Muscle layer of colon (tissue), 2 donors: ENCODE results near the gene C1QL2.

Source experiments
- H3K27ac ChIP-seq: one replicate; pipeline ENCODE4 v1.7.0; 2013; ENCODE audit warnings: low read depth, mild to moderate bottlenecking, low read length, moderate library complexity
- H3K27me3 ChIP-seq, 2 donors: one replicate each; pipeline ENCODE4 v1.7.0; 2013; ENCODE audit warnings: low read length in 2 of 2, mild to moderate bottlenecking in 2 of 2; ENCODE audit not compliant: insufficient read depth in 2 of 2, control insufficient read depth in 1 of 2
- H3K36me3 ChIP-seq: one replicate; pipeline ENCODE4 v1.7.0; 2013; ENCODE audit warnings: mild to moderate bottlenecking, low read length; ENCODE audit not compliant: insufficient read depth
- H3K4me1 ChIP-seq: one replicate; pipeline ENCODE4 v1.7.0; 2013; ENCODE audit warnings: mild to moderate bottlenecking, low read length; ENCODE audit not compliant: insufficient read depth
- H3K4me3 ChIP-seq, 2 donors: one replicate each; pipeline ENCODE4 v1.7.0; 2013; ENCODE audit warnings: low read length in 2 of 2, low read depth in 1 of 2, mild to moderate bottlenecking in 1 of 2, moderate library complexity in 1 of 2
- H3K9ac ChIP-seq: one replicate; pipeline ENCODE4 v1.7.0; 2013; ENCODE audit warnings: low read length
- H3K9me3 ChIP-seq: one replicate; pipeline ENCODE4 v1.7.0; 2013; ENCODE audit warnings: mild to moderate bottlenecking, low read length
- donor health status: abdominal sarcoma.
- donor health status: Adenocarcinoma of cecum.

Gene C1QL2

GRCh38 chr2:119113489-119113770 is 45.1 kb downstream of the C1QL2 start:
- H3K36me3 ChIP-seq: no peaks in the 10 kb centered on the region
- H3K9ac ChIP-seq: no peak overlapping the region
- no peaks in the 10 kb centered on the region for H3K9me3 ChIP-seq
- no peak overlapping the region for H3K4me3 ChIP-seq
- no peaks in the 10 kb centered on the region for H3K4me1 ChIP-seq
- no peaks in the 10 kb centered on the region for H3K27me3 ChIP-seq
- no peak overlapping the region for H3K27ac ChIP-seq

GRCh38 chr2:119112770-119113488 is 45.6 kb downstream of the C1QL2 start:
- H3K4me3 ChIP-seq: no peak overlapping the region
- no peaks in the 10 kb centered on the region for H3K27me3 ChIP-seq
- H3K36me3 ChIP-seq: no peaks in the 10 kb centered on the region
- H3K27ac ChIP-seq: no peak overlapping the region
- H3K9me3 ChIP-seq: no peaks in the 10 kb centered on the region
- no peak overlapping the region for H3K9ac ChIP-seq
- H3K4me1 ChIP-seq: no peaks in the 10 kb centered on the region

GRCh38 chr2:119112230-119112629 is 46.3 kb downstream of the C1QL2 start:
- Histone ChIP-seq H3K27me3 (no peaks in the 10 kb centered on the region), H3K27ac (no peak overlapping the region), H3K9me3 (no peaks in the 10 kb centered on the region), H3K9ac (no peak overlapping the region), H3K4me3 (no peak overlapping the region), H3K4me1 (no peaks in the 10 kb centered on the region), H3K36me3 (no peaks in the 10 kb centered on the region)

- Histone ChIP-seq H3K9ac (no peak overlapping the region), H3K27me3 (no peaks in the 10 kb centered on the region), H3K36me3 (no peaks in the 10 kb centered on the region), H3K4me3 (no peak overlapping the region), H3K27ac (no peak overlapping the region), H3K4me1 (no peaks in the 10 kb centered on the region), H3K9me3 (no peaks in the 10 kb centered on the region)
These were observed 47.2 kb downstream of the C1QL2 start for GRCh38 chr2:119111115-119111975.

- Histone ChIP-seq H3K27me3 (no peaks in the 10 kb centered on the region), H3K9ac (no peak overlapping the region), H3K27ac (no peak overlapping the region), H3K9me3 (no peaks in the 10 kb centered on the region), H3K4me3 (no peak overlapping the region), H3K36me3 (no peaks in the 10 kb centered on the region), H3K4me1 (no peaks in the 10 kb centered on the region)
These were observed 48.7 kb downstream of the C1QL2 start for GRCh38 chr2:119109866-119110265.

- Histone ChIP-seq H3K36me3 (no peaks in the 10 kb centered on the region), H3K9me3 (no peaks in the 10 kb centered on the region), H3K9ac (no peak overlapping the region), H3K4me3 (no peak overlapping the region), H3K27ac (no peak overlapping the region), H3K27me3 (no peaks in the 10 kb centered on the region), H3K4me1 (no peaks in the 10 kb centered on the region)
These were observed 50.4 kb downstream of the C1QL2 start for GRCh38 chr2:119108186-119108585.

- no peak overlapping the region for H3K9ac ChIP-seq
- no peaks in the 10 kb centered on the region for H3K9me3 ChIP-seq
- H3K27ac ChIP-seq: no peak overlapping the region
- no peaks in the 10 kb centered on the region for H3K36me3 ChIP-seq
- no peaks in the 10 kb centered on the region for H3K4me1 ChIP-seq
- H3K27me3 ChIP-seq: no peaks in the 10 kb centered on the region
- no peak overlapping the region for H3K4me3 ChIP-seq
These were observed 52.2 kb downstream of the C1QL2 start for GRCh38 chr2:119106301-119106897.
